ENCODE results near the gene ROBO1. TPM values are rescaled to one million over a fixed set of nuclear protein-coding genes. Genes with fewer than 3 reads are reported as not detected.

The ROBO1 gene
- total RNA-seq, 1 donor = 34.2 TPM

GRCh38 chr3:79264892-79265291 is 502.9 kb downstream of the ROBO1 start:
- TF ChIP-seq CTCF (IDR thresholded peaks at IDR 0.05; ENCODE audit: insufficient read depth, low read length) = no peak
- H3K4me3 ChIP-seq (ENCODE audit: low read depth, low read length) = no peak overlapping the region
- DNase-seq (ENCODE audit: low read depth) = no peak

GRCh38 chr3:79263423-79263822 is 504.4 kb downstream of the ROBO1 start:
- H3K4me3 ChIP-seq (ENCODE audit: low read depth, low read length) = no peak overlapping the region
- no peak for TF ChIP-seq CTCF (IDR thresholded peaks at IDR 0.05; ENCODE audit: insufficient read depth, low read length)
- no peak for DNase-seq (ENCODE audit: low read depth)

GRCh38 chr3:79258479-79258878 is 509.3 kb downstream of the ROBO1 start:
- H3K4me3 ChIP-seq (ENCODE audit: low read depth, low read length) = no peak overlapping the region
- peak; percentile 3 for DNase-seq (ENCODE audit: low read depth)
- TF ChIP-seq CTCF (IDR thresholded peaks at IDR 0.05; ENCODE audit: insufficient read depth, low read length) = no peak

DNA sequence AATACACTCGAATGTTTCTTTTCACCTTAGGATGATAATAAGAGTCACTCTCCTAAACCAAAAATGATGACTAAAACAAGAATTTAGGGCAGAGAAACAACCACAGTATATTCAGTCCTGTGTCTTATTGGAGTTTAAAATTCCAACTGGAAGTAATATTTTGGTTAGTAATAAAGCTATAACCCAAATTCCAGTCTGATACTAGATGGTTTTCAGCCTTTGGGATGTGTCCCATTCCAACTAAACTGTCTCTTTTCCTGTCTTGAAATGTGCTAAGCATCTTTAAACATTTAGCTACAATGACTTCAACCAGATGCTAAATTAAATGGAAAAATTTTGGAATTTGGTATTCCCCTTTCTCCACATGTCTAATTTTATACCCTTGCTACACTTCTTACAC is 510.0 kb downstream of the ROBO1 start:
- no peak for TF ChIP-seq CTCF (IDR thresholded peaks at IDR 0.05; ENCODE audit: insufficient read depth, low read length)
- no peak overlapping the region for H3K4me3 ChIP-seq (ENCODE audit: low read depth, low read length)
- DNase-seq (ENCODE audit: low read depth) = no peak

GRCh38 chr3:79255702-79256101 is 512.1 kb downstream of the ROBO1 start:
- no peak for DNase-seq (ENCODE audit: low read depth)
- H3K4me3 ChIP-seq (ENCODE audit: low read depth, low read length) = no peak overlapping the region
- TF ChIP-seq CTCF (IDR thresholded peaks at IDR 0.05; ENCODE audit: insufficient read depth, low read length) = no peak

- H3K4me3 ChIP-seq (ENCODE audit: low read depth, low read length) = no peak overlapping the region
- no peak for TF ChIP-seq CTCF (IDR thresholded peaks at IDR 0.05; ENCODE audit: insufficient read depth, low read length)
- DNase-seq (ENCODE audit: low read depth) = no peak
Observed at GRCh38 chr3:79255292-79255691, 512.5 kb downstream of the ROBO1 start.

GRCh38 chr3:79253704-79254103 is 514.1 kb downstream of the ROBO1 start:
- H3K4me3 ChIP-seq (ENCODE audit: low read depth, low read length) = no peak overlapping the region
- DNase-seq (ENCODE audit: low read depth) = no peak
- no peak for TF ChIP-seq CTCF (IDR thresholded peaks at IDR 0.05; ENCODE audit: insufficient read depth, low read length)
